Measurements from ENCODE around the gene ATP5PD.
"Not testable (repeated sequence)": the region's sequence is repeated elsewhere in the genome, so short reads cannot be mapped to it uniquely, and the experiment has no call there.

ATP5PD gene

GRCh38 chr17:75051941-75052340 lies 5.2 kb upstream of the ATP5PD start:
- DNase-seq (ENCODE audit: low spot score) = no peak

- DNase-seq (ENCODE audit: low spot score) = peak; percentile 75
Observed at GRCh38 chr17:75049706-75050105, 2.9 kb upstream of the ATP5PD start.

- no peak for DNase-seq (ENCODE audit: low spot score)
Observed at GRCh38 chr17:75049057-75049456, 2.3 kb upstream of the ATP5PD start.

GRCh38 chr17:75048249-75048878 lies 1.6 kb upstream of the ATP5PD start:
- DNase-seq (ENCODE audit: low spot score) = no peak

- no peak for DNase-seq (ENCODE audit: low spot score)
Observed at GRCh38 chr17:75047398-75048098, 779 bp upstream of the ATP5PD start.

GRCh38 chr17:75045946-75046406 lies 793 bp downstream of the ATP5PD start:
- DNase-seq (ENCODE audit: low spot score) = not testable (repeated sequence)

GRCh38 chr17:75044716-75045115 lies 2.1 kb downstream of the ATP5PD start:
- DNase-seq (ENCODE audit: low spot score) = no peak

- not testable (repeated sequence) for DNase-seq (ENCODE audit: low spot score)
Observed at GRCh38 chr17:75043789-75044188, 3.0 kb downstream of the ATP5PD start.

- no peak for DNase-seq (ENCODE audit: low spot score)
Observed at GRCh38 chr17:75041656-75042280, 5.0 kb downstream of the ATP5PD start.

GRCh38 chr17:75039238-75039637 lies 7.5 kb downstream of the ATP5PD start:
- no peak for DNase-seq (ENCODE audit: low spot score)

- DNase-seq (ENCODE audit: low spot score) = no peak
Observed at GRCh38 chr17:75036643-75037268, 10.0 kb downstream of the ATP5PD start.

GRCh38 chr17:75034236-75034908 lies 12.4 kb downstream of the ATP5PD start:
- peak; percentile 93 for DNase-seq (ENCODE audit: low spot score)

GRCh38 chr17:75033346-75034235 lies 13.2 kb downstream of the ATP5PD start:
- DNase-seq (ENCODE audit: low spot score) = peak; percentile 95

GRCh38 chr17:75032720-75033280 lies 14.0 kb downstream of the ATP5PD start:
- peak; percentile 22 for DNase-seq (ENCODE audit: low spot score)

GRCh38 chr17:75031972-75032719 lies 14.6 kb downstream of the ATP5PD start:
- DNase-seq (ENCODE audit: low spot score) = peak; percentile 65

GRCh38 chr17:75030161-75030560 lies 16.6 kb downstream of the ATP5PD start:
- no peak for DNase-seq (ENCODE audit: low spot score)

- not testable (repeated sequence) for DNase-seq (ENCODE audit: low spot score)
Observed at GRCh38 chr17:75026650-75027049, 20.1 kb downstream of the ATP5PD start.

GRCh38 chr17:75025398-75025734 lies 21.4 kb downstream of the ATP5PD start:
- DNase-seq (ENCODE audit: low spot score) = not testable (repeated sequence)

GRCh38 chr17:75024686-75025397 lies 21.9 kb downstream of the ATP5PD start:
- DNase-seq (ENCODE audit: low spot score) = no peak
